Prostate gland (tissue), 2 donors: ENCODE results near the gene GAB1. TPM values are rescaled to one million over a fixed set of nuclear protein-coding genes. Genes with fewer than 3 reads are reported as not detected.

Experiments
- DNase-seq: peaks from one replicate; pipeline ENCODE4 v3.0.0-alpha.2; 2019; ENCODE audit warnings: low spot score
- H3K27ac ChIP-seq, 2 donors: fragments of 200-600 bp; sonication (generic); 2 replicates each; pipeline ENCODE4 v1.5.1; 2017 to 2019
- H3K27me3 ChIP-seq: fragments of 200-600 bp; sonication (generic); replicated peaks from 2 replicates; pipeline ENCODE4 v1.5.1; 2019; ENCODE audit not compliant: insufficient read depth
- H3K36me3 ChIP-seq, 2 donors: fragments of 200-600 bp; sonication (generic); 1 replicate in 1 of 2; 2 replicates in 1 of 2; pipeline versions ENCODE4 v1.5.1 to v1.8.1; 2017 to 2019
- H3K4me1 ChIP-seq: fragments of 200-600 bp; sonication (generic); replicated peaks from 2 replicates; pipeline ENCODE4 v1.5.1; 2019
- H3K4me3 ChIP-seq, 2 donors: fragments of 200-600 bp; sonication (generic); 2 replicates each; pipeline ENCODE4 v1.5.1; 2017 to 2019
- H3K9me3 ChIP-seq: fragments of 200-600 bp; sonication (generic); 2 replicates; pipeline ENCODE4 v1.5.1; 2017
- CTCF ChIP-seq, 4 experiments: fragments of 200-600 bp in 2 of 4; fragments of 450-650 bp in 2 of 4; sonication (generic) in 2 of 4; IDR thresholded peaks; 1 replicate in 3 of 4; 2 replicates in 1 of 4; pipeline ENCODE4 v1.5.1; 2016 to 2019; ENCODE audit warnings: antibody characterized with exemption in 4 of 4, mild to moderate bottlenecking in 2 of 4, moderate library complexity in 2 of 4
- POLR2A ChIP-seq: fragments of 450-650 bp; IDR thresholded peaks from one replicate; pipeline ENCODE4 v1.6.1; 2016; ENCODE audit warnings: antibody characterized with exemption, mild to moderate bottlenecking
- POLR2AphosphoS5 ChIP-seq: sonication (generic); formaldehyde crosslinking; IDR thresholded peaks from one replicate; pipeline ENCODE4 v1.6.1; 2017; ENCODE audit warnings: antibody characterized with exemption
- WGBS: methylation state at CpG from one replicate; pipeline ENCODE4 v1.1.5; 2018; 5-methylcytosine and 5-hydroxymethylcytosine counted together
- intact Hi-C: fragments of 100-400 bp; cut with DNase I; formaldehyde crosslinking; loops from one replicate; pipeline ENCODE4 v1.14.2; 2022
- total RNA-seq, 2 donors: library from RNA; depleted of rRNA; stranded (reverse); fragments of >200 nt; gene quantifications; one replicate each; pipeline ENCODE4 v1.1.0, GENCODE V29; 2016

GAB1 gene
- total RNA-seq, 2 donors from 2014 or later, result 13.7 to 61.1 TPM

- H3K4me3 ChIP-seq, result no peak overlapping the region
- H3K4me1 ChIP-seq, result no peaks in the 10 kb centered on the region
- H3K27me3 ChIP-seq, result no peaks in the 10 kb centered on the region
- H3K36me3 ChIP-seq, result no peaks in the 10 kb centered on the region
- TF ChIP-seq POLR2AphosphoS5 (no peak), CTCF (IDR thresholded peaks at IDR 0.05) (no peak), POLR2A (no peak)
- no peak overlapping the region for H3K27ac ChIP-seq
- intact Hi-C loops, result loop anchor here (10.0 kb wide), 1 partner anchor 147 kb away; the partner anchor contains the start of gene GAB1
- WGBS, result 33% methylated on average over 3 of the region's 3 CpGs
- DNase-seq, result no peak
- no peaks in the 10 kb centered on the region for H3K9me3 ChIP-seq
These were observed 144.7 kb downstream of the GAB1 start for GRCh38 chr4:143481361-143481760.

- intact Hi-C loops, result loop anchor here (2.0 to 10.0 kb wide), 2 partner anchors 148 to 276 kb away; partner anchors contain the start of gene GAB1
- DNase-seq, result no peak
- H3K4me3 ChIP-seq, result no peak overlapping the region
- TF ChIP-seq POLR2A, result no peak
- TF ChIP-seq CTCF (IDR thresholded peaks at IDR 0.05), result peak; percentile 12 to 69 (median 52)
- TF ChIP-seq POLR2AphosphoS5, result peak; percentile 23
- no peak overlapping the region for H3K27ac ChIP-seq
- no peaks in the 10 kb centered on the region for H3K4me1 ChIP-seq
- no peaks in the 10 kb centered on the region for H3K36me3 ChIP-seq
- H3K9me3 ChIP-seq, result no peaks in the 10 kb centered on the region
- WGBS, result 5% methylated on average over 1 of the region's 1 CpG
- no peaks in the 10 kb centered on the region for H3K27me3 ChIP-seq
These were observed 146.2 kb downstream of the GAB1 start for GRCh38 chr4:143482840-143483239.

GRCh38 chr4:143486314-143486713 is 149.6 kb downstream of the GAB1 start:
- 88% methylated on average over 1 of the region's 1 CpG for WGBS
- Histone ChIP-seq H3K27me3 (no peaks in the 10 kb centered on the region), H3K4me3 (no peak overlapping the region), H3K9me3 (no peaks in the 10 kb centered on the region), H3K4me1 (no peaks in the 10 kb centered on the region), H3K36me3 (no peaks in the 10 kb centered on the region), H3K27ac (no peak overlapping the region)
- no peak for TF ChIP-seq POLR2AphosphoS5
- no peak for TF ChIP-seq CTCF (IDR thresholded peaks at IDR 0.05)
- no peak for TF ChIP-seq POLR2A
- no peak for DNase-seq
- intact Hi-C loops, result loop anchor here (10.0 kb wide), 1 partner anchor 152 kb away; the partner anchor contains the start of gene GAB1

GRCh38 chr4:143488687-143489086 is 152.0 kb downstream of the GAB1 start:
- WGBS, result 98% methylated on average over 3 of the region's 3 CpGs
- Histone ChIP-seq H3K27ac (no peak overlapping the region), H3K4me1 (no peaks in the 10 kb centered on the region), H3K27me3 (no peaks in the 10 kb centered on the region), H3K9me3 (no peaks in the 10 kb centered on the region), H3K4me3 (no peak overlapping the region), H3K36me3 (no peaks in the 10 kb centered on the region)
- TF ChIP-seq POLR2AphosphoS5 (no peak), POLR2A (no peak), CTCF (IDR thresholded peaks at IDR 0.05) (no peak)
- no peak for DNase-seq
- intact Hi-C loops, result loop anchor here (10.0 kb wide), 1 partner anchor 154 kb away; the partner anchor contains the start of gene GAB1

- H3K9me3 ChIP-seq, result no peaks in the 10 kb centered on the region
- no peaks in the 10 kb centered on the region for H3K27me3 ChIP-seq
- no peak for DNase-seq
- H3K27ac ChIP-seq, result no peak overlapping the region
- no peaks in the 10 kb centered on the region for H3K36me3 ChIP-seq
- H3K4me1 ChIP-seq, result no peaks in the 10 kb centered on the region
- no peak for TF ChIP-seq POLR2A
- no peak for TF ChIP-seq CTCF (IDR thresholded peaks at IDR 0.05)
- TF ChIP-seq POLR2AphosphoS5, result no peak
- intact Hi-C loops, result loop anchor here (10.0 kb wide), 1 partner anchor 154 kb away; the partner anchor contains the start of gene GAB1
- WGBS, result 100% methylated on average over 2 of the region's 2 CpGs
- H3K4me3 ChIP-seq, result no peak overlapping the region
These were observed 152.4 kb downstream of the GAB1 start for GRCh38 chr4:143489106-143489505.
